GM21423 (cell line): ENCODE results near the gene PPM1A.

ENCODE experiments used
- ATAC-seq: cut with Tn5 transposase; IDR thresholded peaks from one replicate; pipeline ENCODE4 v1.9.1; 2021; ENCODE audit warnings: mild to moderate bottlenecking, moderate library complexity; ENCODE audit not compliant: unreplicated experiment

PPM1A gene

DNA sequence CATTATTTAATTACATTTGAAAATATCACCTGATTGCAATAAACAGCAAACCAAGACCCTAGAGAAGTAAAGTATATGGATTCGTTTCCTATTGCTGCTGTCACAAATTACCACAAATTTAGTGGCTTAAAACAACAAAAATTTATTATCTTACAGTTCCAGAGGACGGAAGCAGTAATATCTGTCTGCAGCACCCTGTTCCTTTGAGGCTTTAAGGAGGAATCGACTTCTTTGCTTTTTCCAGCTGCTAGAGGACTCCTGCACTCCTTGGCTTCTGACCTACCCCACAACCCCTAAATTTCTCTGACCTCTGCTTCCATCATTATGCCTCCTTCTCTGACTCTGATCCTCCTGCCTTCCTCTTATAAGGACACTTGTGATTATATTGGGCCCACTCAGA is 23.8 kb upstream of the PPM1A start:
- no peak for ATAC-seq

GRCh38 chr14:60226298-60226697 is 22.7 kb upstream of the PPM1A start:
- ATAC-seq = no peak

GRCh38 chr14:60227291-60227690 is 21.7 kb upstream of the PPM1A start:
- no peak for ATAC-seq

DNA sequence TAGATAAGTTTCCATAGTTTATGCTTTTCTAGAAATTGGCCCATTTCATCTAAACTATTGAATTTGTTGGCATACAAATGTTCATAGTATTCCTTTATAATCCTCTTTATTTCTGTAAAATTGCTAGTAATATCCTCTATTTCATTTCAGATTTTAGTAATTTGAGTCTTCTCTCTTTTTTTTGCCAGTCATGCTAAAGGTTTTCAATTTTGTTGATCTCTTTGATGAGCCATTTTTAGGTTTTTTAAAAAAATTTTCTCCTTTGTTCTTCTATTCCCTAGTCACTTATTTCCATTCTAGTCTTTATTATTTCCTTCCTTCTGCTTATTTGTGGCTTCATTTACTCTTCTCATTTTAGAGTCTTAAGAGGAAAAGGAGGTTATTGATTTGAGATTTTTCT is 19.4 kb upstream of the PPM1A start:
- ATAC-seq = no peak

- ATAC-seq = no peak
Measured at GRCh38 chr14:60232185-60232584, 16.8 kb upstream of the PPM1A start.

GRCh38 chr14:60233251-60233650 is 15.8 kb upstream of the PPM1A start:
- no peak for ATAC-seq

DNA sequence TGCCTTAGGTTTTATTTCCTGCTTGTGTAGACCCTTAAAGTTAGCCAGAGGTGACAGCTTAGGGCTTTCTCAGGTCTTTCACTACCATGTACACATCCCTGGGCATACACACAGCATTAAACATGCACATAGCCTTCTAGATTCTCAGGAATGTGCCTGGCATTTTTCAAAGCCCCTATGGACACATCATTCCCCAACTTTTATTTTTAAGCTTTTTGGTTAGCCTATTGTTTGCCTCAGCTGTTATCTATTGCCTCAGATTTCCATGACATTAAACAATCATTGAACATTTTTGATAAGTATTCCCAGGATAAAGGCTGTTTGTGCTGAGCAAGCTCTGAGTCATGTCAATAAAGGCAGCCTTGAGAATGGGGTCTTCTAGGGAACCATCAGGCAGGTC is 15.1 kb upstream of the PPM1A start:
- ATAC-seq = no peak

GRCh38 chr14:60235440-60235839 is 13.6 kb upstream of the PPM1A start:
- no peak for ATAC-seq

DNA sequence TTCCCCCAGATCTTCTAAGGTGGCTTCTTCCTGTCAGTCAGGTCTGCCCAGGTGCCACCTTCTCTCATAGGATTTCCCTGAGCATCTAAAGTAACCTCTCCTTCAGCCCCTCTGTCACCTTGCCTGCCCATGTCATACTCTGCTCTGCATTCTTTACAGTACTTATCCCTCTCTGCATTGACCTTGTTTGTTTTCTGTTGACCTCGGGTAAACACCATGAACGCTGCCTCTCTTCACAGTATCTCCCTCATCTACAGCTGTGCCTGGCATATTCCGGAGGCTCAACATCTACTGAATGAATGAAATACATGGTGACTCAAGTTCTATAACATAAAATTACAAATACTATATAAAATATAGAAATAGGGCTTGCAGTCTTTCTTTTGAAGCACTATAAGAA is 10.1 kb upstream of the PPM1A start:
- no peak for ATAC-seq

- ATAC-seq = no peak
Measured at GRCh38 chr14:60240139-60240856, 8.7 kb upstream of the PPM1A start.

DNA sequence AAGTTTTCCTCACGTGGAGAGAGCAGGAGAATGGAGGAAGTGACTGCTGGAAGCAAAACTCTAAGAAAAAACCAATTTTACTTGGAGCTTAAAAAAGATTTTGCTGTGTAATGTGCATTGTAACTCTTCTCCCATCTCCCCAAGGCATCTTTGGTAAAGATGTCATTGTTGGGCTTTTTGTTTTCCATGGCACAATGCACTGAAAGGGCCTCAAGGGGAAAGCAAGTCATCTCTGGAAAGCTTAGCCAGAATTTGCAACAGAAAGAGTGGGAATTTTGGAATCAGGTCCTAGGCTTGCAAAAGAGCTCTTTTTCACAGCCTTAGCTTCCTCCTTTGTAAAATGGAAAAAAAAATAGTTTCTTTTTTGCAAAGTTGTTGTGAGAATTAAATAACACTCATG is 7.9 kb upstream of the PPM1A start:
- no peak for ATAC-seq

GRCh38 chr14:60242429-60242828 is 6.6 kb upstream of the PPM1A start:
- no peak for ATAC-seq

- no peak for ATAC-seq
Measured at GRCh38 chr14:60245380-60246177, 3.4 kb upstream of the PPM1A start.

DNA sequence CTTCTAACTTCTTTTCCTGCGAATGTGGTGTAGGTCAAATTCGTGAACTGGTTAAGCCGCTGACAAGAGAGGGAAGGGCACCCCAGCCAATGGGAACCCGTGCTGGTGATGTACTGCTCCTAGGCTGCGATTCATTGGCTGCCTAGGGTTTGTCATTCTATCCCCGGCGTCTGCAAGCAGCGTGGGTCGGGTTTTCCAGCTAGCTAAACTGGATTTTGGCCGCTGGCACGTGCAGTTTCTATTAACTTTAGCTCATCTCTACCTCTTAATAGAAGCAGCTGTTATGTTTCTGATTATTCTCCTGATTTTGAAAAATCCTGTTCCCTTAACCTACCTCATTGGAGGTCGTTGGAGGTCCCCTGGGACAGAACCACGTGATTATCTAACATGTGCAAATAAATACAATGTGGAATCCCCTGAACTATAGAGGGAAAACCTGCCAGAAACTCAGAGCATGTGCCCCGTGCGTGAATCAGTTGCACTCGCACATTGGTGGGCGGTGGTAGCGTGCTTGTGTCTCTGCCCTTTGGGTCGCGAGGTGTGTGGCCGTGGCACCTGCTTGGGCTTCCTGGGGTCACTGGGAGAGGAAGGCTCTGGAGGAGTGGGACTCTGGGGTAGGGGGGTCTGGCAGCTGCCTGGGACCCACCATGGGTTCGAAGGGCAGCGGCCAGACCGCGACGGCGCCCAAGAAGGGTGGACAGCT is 876 bp upstream of the PPM1A start:
- ATAC-seq = peak; percentile 63

DNA sequence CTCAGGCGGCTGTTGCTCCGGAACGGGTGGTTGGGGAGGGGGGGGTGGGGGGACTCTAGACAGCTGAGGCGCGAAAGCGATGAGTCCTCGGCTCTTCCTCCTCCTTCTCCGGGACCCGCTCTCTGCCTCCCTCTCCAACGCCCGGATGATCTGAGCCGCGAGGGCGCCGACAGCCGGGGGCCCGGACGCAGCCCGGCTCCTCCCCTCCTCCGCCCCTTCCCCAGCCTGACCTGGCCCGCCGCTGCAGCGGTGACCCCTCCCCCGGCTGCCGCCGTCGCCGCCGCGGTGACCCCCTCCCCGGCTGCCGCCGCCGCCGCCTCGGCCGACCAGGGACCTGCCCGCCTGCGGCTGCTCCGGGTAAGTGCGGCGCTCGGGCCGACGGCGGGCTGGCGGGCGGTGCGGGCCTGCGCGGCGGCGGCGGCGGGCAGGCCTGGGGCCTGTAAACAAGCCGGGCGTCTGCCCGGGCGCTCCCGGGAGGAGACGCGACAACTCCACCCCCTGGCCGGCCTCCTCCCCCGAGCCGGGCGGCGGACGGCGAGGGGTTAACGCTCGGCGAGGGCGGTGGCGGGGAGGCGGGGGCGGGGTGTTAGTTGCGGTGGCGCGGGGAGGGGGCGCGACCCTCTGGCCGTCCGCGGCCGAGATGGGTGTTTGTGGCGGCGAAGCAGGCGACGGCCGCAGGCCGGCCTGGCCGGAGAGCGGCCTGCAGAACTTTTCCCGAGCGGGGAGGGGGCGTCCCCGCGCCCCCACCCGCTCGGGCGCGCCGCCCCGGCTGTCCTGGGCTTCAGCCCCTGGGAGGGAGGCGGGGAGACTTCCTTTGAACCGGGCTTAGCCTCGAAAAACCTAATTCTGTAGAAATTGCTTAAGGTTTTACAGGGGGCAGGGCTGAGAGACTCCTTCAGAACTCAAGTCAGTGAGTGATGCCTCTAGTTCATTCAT is 568 bp downstream of the PPM1A start:
- peak; percentile 37 for ATAC-seq

- no peak for ATAC-seq
Measured at GRCh38 chr14:60250257-60251035, 1.4 kb downstream of the PPM1A start.

DNA sequence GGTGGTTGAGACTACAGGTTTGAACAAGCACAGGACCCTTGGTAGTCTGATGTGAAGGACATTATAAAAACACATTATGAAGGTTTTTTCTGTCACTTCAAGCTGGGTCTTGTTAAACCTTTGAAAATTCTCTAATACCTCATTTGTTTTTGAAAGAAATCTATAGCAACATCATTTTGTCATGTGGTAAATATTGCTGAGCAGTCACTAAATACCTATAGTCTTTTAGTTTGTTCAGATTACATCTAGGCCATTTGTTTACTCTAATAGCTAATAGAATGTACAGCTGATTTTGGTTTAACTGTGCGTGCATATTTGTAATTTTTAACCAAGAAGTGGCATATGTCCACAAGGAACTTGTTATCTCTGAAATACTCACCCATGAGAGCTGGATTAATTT is 2.9 kb downstream of the PPM1A start:
- no peak for ATAC-seq

DNA sequence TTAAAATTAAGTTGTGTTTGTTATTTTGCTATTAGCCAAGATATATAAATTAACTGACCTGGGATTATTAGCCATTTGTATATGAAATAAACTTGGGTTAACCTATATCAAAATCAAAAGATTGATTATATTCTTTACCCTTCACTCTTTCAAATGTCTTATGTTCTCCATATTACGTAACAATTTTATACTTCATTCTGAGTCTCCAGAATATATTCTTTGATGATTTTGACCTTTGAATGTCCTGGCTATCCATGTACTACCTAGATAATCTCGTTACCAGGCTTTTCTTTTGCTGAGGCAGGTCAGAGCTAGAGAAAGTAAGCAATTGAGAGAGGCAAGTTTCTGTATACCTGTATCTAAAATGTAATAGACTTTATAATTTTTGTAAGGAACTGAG is 3.6 kb downstream of the PPM1A start:
- no peak for ATAC-seq

DNA sequence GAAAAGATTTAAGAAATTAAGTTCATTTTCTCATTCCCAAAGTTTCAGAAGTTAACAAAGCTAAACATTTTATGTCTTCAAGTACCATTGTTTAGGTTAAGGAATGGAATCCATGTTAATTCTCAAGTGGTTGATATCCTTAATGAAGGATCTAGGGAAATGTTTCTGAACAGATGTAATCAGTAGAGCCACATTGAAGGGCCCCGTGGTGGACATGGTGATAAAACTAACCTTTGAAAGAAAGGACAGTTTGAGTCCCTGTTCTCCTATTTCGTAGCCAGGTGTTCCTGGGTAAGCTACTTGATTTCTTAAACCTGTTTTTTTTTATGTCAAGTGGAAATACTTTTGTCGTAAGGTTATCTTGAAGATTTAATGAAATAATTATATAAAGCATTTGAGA is 4.6 kb downstream of the PPM1A start:
- ATAC-seq = no peak

DNA sequence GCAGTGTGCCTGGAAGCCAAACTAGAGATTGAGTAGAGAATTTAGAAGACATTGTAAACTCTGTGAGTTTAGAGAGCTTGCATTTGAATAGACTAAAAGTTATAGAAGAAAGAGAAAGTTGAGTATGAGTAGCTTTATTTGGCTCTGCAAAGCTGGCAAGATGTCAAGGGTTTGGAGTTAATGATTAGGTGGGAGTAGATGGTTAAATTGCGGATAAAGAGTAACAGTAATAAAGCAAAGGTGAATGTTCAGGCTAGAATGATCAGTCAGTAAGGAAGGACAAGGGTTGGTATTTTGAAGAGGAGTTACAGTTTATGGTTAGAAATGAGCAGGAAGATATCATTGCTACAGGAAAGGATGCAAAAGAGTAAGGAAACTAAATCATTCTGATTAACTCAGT is 5.2 kb downstream of the PPM1A start:
- no peak for ATAC-seq
